Measurements from ENCODE around the gene ZNF154.
"Not testable (repeated sequence)": the region's sequence is repeated elsewhere in the genome, so short reads cannot be mapped to it uniquely, and the experiment has no call there.

ZNF154 gene

DNA sequence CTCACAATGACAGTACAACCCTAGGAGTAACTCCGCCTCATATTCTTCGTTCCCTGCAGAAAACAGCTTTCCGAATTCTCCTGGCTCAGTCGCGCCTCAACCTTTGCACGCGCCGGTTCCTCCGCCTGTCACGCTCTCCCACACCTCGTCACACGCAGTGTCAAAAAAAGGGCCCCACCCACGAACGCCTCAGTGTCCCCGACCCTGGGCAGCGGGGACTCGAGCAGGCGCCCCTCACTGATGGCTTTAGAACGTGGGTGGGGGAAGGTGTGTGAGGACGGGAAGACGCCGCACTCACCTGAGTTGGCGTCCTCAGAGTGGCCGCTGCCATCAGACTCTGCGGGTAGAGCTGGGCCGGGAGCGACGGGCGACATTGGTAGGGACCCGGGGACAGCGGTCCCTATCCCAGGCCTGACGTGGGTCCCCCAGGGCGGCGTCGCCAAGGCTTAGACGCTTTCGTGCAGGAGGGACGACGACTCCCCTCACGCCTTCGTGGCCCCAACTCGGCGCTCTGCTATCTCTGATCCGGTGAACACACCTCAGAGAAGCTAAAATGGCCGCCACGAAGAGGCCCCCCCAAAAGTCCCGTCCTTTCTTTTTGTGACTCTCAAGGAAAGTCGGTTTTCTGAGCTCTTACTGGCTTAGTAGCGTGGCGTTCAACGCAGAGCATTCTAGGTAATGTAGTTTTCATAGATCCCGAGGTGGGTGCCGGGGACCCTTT lies at the start of gene ZNF154:
Gene ZNF154, minus strand, starts transcription at position 564 of the 721 bp plus-strand sequence. Its CDS starts 233 bp downstream, at position 331.
- DNase-seq (ENCODE audit: low read depth, low spot score): peak; percentile 90

DNA sequence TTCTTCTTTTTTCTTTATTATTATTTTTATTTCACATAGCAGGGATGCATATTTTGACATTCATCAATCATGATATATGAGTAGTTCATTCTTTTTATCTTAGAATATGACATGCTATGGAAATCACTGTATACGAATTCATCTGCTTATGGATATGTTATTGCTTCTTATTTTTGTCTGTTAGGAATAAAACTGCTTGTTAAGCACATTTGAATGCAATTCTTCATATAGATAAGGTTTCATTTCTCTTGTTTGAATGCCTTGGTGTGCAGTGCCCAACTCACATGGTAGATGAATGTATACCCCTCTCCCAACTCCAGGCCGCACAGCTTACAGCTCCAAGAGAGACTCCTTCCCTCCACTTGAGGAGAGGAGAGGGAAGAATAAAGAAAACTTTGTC lies 48.9 kb upstream of the ZNF154 start:
- DNase-seq (ENCODE audit: low read depth, low spot score): no peak

DNA sequence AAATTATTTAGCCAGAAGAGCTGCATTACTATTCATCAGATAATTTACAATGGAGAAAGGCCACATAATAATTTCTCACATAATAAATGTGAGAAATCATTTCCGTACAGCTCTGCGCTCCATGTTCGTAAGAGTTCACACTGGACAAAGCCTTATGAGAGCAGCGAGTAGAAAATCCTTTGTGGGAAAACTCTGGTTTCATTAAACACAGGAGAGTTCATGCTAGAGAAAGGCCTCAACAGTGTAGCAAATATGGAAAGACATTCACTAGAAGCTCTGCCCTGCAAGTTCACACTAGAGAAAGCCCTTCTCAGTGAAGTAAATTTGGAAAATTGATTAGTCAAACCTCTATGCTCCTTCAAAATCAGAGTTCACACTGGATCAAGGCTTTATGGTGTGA lies 46.0 kb upstream of the ZNF154 start:
- no peak for DNase-seq (ENCODE audit: low read depth, low spot score)

DNA sequence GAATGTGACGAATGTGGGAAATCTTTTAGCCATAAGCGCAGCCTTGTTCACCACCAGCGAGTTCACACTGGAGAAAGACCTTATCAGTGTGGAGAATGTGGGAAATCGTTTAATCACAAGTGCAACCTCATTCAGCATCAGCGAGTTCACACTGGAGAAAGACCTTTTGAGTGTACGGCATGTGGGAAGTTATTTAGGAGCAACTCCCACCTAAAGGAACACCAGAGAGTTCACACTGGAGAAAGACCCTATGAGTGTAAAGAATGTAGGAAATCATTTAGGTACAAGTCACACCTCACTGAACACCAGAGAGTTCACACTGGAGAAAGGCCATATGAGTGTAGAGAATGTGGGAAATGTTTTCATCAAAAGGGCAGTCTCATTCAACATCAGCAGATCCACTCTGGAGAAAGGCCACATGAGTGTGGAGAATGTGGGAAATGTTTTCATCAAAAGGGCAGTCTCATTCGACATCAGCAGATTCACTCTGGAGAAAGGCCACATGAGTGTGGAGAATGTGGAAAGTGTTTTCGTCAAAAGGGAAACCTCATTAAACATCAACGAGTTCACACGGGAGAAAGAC lies 45.2 kb upstream of the ZNF154 start:
- DNase-seq (ENCODE audit: low read depth, low spot score): no peak

DNA sequence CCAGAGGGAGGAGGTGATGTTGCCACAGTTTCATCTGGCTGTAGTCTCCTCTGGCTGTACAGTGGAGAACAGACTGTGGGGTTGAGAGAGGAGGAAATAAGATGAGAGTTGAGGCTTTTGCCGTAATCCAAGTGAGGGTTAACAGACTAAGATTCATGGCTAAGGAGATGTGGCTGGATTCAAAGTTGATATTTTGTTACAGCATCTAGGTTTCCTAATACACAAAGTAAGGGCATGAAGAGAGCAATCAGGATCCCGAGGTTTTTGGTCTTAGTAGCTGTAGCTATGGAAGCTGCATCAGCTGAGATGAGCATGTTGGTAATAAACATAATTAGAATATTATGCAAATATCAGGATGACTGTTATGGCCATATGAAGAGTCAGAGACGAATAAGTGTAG lies 39.0 kb upstream of the ZNF154 start:
- DNase-seq (ENCODE audit: low read depth, low spot score): no peak

DNA sequence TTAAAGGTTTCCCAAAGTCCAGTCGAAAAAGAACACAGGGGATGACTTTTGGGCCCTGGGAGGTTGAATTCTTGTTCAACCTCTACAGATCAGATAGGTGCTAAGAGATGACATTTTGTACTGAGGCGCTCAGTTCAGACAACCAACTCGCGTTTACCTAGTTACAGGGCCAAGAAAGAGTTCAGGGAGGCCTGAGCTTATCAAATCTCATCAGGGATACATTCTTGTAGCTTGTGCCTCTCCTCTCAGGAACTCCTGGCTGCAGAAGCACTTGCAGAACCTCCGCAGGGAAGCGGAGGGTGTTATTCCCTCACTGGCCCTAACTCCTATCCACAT lies 38.4 kb upstream of the ZNF154 start:
- no peak for DNase-seq (ENCODE audit: low read depth, low spot score)

DNA sequence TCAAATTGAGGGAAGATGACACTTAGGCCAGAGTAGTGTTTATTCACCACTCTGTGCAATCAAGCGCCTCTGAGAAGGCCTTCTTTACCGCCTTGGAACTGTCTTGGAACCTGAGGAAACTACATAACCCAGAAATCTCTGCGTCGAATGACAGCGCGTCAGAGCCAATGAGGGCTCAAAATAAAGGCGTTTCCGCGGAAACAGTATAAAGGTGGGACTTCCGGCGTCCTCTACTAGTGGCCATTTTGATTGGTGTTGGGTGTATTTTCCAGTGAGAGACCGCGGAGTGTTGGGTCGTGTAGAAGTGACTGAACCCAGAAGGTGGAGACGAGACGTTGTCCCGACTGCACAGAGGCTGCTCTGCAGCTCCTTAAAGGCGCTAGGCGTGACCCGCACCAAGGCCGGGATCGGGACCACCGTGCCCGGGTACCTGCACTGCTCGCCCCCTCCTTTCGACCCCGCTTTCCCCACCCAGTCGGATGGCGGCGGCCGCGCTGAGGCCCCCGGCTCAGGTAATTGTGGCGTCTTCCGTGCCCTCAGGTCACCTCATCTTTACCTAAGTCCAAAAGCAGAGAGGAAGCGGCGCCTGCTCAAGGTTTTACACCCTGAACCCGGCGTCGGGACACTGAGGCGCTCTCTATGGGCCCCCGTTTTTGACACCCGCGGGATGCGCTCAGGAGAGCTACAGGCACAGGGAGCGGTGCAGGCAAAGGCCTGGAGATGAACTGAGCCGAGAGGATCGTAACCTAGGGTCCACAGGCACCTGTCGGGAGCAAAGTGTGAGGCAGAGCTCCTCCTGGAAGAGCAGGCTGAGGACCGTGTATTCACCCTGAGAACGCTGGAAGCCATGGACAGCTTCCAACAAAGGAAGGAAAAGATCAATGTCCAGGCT lies 37.8 kb upstream of the ZNF154 start, which contains the start of gene ZNF776:
Gene ZNF776, plus strand, starts transcription at position 236 of the 892 bp plus-strand sequence. Its CDS starts 244 bp downstream, at position 480.
- DNase-seq (ENCODE audit: low read depth, low spot score): peak; percentile 95

DNA sequence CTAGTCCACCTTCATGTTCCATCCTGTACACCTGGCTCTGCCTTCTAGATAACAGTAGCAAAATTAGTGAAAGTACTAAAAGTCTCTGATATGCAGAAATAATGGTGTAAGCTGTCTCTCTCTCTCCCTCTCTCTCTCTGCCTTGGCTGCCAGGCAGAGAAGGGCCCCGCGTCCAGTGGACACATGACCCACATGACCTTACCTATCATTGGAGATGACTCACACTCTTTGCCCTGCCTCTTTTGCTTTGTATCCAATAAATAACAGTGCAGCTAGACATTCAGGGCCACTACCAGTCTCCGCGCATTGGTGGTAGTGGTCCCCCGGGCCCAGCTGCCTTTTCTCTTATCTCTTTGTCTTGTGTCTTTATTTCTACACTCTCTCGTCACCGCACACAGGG lies 29.8 kb upstream of the ZNF154 start:
- DNase-seq (ENCODE audit: low read depth, low spot score): not testable (repeated sequence)

DNA sequence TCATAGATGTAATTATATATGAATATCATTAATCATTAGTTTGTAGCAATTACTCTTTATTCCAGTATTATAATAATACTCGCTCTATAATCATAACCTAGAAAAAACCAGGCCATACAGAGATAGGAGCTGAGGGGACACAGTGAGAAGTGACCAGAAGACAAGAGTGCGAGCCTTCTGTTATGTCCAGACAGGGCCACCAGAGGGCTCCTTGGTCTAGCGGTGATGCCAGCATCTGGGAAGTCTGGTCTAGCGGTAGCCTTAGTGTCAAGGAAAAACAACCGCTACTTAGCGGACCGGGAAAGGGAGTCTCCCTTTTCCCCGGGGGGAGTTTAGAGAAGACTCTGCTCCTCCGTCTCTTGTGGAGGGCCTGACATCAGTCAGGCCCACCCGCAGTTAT lies 29.3 kb upstream of the ZNF154 start:
- DNase-seq (ENCODE audit: low read depth, low spot score): peak; percentile 56

DNA sequence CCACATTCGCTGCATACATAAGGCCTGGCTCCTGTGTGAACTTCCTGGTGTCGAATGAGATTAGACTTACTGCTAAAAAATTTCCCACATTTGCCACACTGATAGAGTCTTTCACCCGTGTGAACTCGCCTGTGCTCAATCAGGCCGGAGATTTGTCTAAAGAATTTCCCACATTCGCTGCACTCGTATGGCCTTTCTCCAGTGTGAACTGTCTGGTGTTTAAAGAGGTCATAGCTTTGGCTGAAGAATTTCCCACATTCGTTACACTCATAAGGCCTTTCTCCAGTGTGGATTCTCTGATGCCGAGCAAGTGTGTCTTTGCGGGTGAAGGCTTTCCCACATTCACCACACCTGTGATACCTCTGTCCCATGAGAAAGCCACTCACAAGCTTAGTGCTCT lies 11.9 kb upstream of the ZNF154 start:
- no peak for DNase-seq (ENCODE audit: low read depth, low spot score)

DNA sequence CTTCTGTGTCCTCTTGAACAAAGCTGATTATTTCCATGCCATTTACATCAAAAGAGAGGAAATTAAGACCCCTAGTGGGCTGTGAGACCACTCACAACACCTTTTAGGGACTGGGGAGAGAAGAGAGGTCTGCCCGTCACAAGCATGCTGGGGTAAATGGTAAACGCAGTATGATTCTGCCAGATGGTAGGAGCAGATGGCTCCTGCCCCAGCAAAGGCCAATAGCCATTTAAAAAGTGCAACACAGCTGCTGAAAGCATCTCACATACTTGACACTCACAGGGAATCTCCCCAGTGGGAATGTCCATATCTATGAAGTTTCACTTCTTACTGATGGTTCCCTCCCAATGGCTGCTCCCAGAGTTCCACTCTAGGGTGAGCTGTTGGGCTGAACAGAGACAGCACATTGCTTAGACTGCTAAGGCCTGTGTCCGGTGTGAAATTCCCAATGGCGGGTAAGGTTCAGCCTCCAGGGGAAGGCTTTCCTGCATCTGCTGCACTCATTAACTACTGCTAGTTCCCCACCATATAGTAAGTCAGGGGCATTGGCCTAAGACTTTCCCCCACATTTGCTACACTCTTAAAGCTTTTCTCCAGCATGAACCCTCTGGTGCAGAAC lies 11.0 kb upstream of the ZNF154 start:
- no peak for DNase-seq (ENCODE audit: low read depth, low spot score)

DNA sequence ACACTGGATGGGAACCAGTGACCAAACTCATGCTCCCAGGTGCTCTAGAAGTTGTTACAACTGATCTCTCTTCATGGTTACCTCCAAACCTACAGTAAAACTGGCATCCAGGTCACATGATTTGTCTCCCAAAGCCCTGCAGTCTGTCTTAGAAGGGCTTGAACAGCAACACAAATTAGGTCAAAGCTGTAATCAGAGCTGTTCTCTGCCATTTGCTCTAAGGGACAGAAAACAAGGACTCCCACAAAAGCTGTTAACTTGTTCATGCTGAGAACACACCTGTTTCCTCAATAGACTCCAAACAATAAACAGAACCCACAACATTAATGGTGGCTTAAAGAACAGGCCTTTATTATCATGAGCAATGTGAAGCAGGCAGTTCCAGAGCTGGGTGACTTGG lies 10.4 kb upstream of the ZNF154 start:
- no peak for DNase-seq (ENCODE audit: low read depth, low spot score)

DNA sequence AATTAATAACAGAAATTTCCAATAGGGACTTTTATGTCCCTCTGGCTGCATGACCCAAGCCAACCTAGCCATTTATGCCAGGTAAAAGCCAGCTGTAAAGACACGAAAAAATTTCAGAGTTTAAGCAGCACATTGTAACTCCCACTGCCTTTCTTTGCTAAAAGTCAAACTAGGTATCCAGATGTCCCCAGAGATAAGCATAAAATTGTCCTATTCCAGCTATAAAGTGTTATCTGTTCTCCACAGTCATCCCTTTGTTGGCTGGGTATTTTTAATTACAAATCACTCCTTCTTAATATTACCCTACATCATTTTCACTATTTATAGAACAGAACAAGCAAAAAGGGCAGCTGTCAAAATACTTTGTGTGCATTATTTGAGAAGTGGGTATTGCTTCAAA lies 3.2 kb upstream of the ZNF154 start:
- no peak for DNase-seq (ENCODE audit: low read depth, low spot score)

DNA sequence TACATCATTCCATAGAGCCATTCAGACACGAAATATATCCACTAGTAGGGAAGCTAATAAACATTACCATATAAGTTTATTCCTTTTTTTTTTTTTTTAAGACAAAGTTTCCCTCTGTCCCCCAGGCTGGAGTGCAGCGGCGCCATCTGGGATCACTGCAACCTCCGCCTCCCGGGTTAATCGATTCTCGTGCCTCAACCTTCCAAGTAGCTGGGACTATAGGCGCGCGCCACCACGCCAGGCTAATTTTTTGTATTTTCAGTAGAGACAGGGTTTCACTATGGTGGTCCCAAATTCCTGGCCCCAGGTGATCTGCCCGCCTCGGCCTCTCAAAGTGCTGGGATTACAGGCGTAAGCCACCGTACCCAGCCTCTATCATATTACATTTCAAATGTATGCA lies 612 bp upstream of the ZNF154 start:
- DNase-seq (ENCODE audit: low read depth, low spot score): no peak

DNA sequence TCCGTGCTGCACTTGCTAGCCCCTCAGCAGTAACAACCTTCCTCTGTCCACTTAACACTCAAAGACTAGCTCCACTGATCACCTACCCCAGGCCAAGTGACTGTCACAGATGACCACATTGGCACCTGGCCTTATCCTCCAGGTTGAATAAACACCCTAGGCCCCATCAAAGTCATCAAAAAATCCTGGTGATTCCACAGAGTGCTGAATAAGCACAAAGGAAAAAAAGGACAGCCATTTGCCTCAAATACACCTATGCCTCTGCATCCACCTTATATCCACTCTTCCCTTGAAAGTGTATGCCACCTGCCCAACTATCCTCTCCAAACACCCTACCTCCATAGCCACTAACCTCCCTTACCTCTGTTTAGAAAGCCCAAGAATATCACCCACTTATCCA lies 2.7 kb downstream of the ZNF154 start:
- no peak for DNase-seq (ENCODE audit: low read depth, low spot score)

DNA sequence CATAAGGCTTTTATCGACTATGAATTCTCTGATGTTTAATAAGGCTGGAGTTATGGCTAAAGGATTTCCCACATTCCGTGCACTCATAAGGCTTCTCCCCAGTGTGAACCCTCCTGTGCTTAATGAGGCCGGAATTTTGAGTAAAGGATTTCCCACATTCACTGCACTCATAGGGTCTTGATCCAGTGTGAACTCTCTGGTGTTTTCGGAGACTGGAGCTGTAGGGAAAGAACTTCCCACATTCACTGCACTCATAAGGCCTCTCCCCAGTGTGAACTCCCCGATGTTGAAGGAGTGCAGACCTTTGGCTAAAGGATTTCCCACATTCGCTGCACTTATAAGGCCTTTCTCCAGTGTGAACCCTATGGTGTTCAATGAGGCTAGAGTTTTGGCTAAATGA lies 7.4 kb downstream of the ZNF154 start:
- no peak for DNase-seq (ENCODE audit: low read depth, low spot score)

DNA sequence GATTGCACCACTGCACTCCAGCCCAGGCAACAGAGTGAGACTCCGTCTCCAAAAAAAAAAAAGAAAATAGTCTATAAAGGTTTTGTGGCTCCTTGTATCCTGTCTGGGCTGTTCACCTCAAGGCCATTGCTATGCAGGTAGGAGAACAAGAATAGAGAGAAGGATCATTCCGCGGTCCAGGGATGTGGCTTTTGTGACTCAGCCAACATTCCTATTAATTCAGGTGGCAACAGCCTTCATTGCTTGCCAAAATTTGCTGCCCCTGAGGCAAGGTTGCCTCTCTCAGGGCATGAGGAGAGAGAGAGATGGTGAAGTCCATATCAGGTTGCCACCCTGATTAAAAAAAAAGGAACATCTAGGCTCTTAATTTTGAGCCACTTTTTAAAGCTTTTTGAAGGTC lies 19.3 kb downstream of the ZNF154 start:
- DNase-seq (ENCODE audit: low read depth, low spot score): no peak

DNA sequence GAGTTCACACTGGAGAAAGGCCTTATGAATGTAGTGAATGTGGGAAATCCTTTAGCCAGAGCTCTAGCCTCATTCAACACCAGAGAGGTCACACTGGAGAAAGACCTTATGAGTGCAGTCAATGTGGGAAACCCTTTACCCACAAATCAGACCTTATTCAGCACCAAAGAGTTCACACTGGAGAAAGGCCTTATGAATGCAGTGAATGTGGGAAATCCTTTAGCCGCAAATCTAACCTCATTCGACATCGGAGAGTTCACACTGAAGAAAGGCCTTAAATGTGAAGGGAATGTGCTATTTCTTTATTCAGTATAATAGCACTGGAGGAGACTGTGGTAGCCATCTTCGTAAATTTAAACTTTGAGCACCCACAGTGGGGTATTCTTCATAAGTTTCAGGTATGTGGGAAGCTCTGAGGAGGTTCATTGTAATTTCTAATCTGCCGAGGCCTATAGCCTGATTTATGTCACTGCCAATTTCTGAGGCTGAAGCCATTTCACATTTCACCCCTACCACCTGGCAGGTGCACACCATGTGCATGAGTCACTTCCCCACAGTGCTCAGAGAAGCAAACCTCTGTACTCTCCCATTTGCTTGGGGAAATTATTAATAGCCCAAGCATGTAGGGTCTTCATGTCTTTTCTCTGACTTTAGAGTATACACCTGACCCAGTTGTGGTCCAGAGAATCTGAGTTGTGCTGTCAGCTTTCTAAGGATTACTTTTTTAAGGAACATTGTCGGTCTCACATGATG lies 20.8 kb downstream of the ZNF154 start:
- DNase-seq (ENCODE audit: low read depth, low spot score): no peak

DNA sequence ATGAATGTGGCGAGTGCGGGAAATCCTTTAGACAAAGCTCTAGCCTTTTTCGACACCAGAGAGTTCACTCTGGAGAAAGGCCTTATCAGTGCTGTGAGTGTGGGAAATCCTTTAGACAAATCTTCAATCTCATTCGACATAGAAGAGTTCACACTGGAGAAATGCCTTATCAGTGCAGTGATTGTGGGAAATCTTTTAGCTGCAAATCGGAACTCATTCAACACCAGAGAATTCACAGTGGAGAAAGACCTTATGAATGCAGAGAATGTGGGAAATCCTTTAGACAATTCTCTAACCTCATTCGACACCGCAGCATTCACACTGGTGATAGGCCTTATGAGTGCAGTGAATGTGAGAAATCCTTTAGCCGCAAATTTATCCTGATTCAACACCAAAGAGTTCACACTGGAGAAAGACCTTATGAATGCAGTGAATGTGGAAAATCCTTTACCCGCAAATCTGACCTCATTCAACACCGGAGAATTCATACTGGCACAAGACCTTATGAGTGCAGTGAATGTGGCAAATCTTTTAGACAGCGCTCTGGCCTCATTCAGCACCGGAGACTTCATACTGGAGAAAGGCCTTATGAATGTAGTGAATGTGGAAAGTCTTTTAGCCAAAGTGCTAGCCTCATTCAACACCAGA lies 21.5 kb downstream of the ZNF154 start:
- no peak for DNase-seq (ENCODE audit: low read depth, low spot score)

DNA sequence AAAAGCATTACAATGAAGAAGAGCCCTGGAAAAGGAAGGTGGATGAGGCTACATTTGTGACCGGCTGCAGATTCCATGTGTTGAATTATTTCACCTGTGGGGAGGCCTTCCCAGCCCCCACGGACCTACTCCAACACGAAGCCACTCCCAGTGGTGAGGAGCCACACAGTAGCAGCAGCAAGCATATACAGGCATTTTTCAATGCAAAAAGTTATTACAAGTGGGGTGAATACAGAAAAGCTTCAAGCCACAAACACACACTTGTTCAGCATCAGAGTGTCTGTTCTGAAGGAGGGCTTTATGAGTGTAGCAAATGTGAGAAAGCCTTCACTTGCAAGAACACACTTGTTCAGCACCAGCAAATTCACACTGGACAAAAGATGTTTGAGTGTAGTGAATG lies 22.3 kb downstream of the ZNF154 start:
- DNase-seq (ENCODE audit: low read depth, low spot score): no peak

DNA sequence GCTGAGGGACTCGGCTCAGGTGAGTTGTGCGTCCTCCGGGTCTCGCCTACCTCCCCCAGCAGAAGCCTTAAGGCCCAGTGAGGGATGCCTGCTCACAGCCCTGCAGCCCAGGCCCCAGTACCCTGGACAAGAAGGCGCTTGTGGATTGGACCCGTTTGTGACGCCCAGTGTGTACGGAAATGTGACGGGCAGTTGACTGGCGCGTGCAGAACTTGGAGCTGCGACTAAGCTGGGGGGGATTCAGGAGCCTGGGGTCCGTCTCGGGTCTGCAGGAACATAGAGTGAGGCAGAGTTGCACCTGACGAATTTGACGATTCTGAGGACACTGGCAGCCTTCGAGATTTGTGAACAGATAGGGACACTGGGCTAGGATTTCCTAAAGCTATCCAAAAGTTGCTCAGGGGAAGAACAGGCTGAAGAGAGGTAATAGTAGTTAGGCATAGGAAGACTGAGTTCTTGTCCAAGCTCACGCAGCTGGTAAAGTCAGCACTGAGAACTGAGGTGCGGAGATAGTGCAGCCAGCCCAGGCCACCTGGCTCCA lies 26.7 kb downstream of the ZNF154 start:
- no peak for DNase-seq (ENCODE audit: low read depth, low spot score)
